AG10803 (cell line): ENCODE measurements around the gene ZNF891.

Source experiments
- DNase-seq: peaks from one replicate; pipeline ENCODE4 v3.0.0; 2010; ENCODE audit warnings: low read depth
- H3K4me3 ChIP-seq: 2 replicates; pipeline ENCODE4 v1.5.1; 2011; ENCODE audit warnings: mild to moderate bottlenecking, low read length, control low read depth
- TF ChIP-seq, protein P1 (sequence below): conservative IDR thresholded peaks from 2 replicates; pipeline ENCODE4 v1.5.1; 2011; ENCODE audit warnings: mild to moderate bottlenecking, low read length, control low read depth, inconsistent platforms

Gene ZNF891

DNA sequence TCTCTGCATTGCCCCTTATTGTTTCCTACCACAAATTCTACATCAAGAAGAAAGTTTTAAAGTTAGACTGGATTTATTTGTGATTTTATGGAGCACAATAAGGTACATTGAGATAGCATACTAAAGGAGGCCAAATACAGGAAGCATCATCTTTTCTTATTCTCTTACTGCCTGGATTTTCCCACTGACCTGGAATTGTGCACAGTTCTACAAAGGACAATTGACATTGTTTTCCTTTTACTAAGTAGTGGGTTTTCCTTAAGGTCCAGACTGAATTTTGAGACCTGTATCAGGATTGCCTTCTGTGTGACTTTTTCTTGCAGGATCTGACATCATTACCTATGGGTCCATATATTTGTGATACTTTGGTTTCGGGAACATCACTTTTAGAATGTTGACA lies 68.1 kb downstream of the ZNF891 start:
- DNase-seq: no peak
- H3K4me3 ChIP-seq: no peak overlapping the region

DNA sequence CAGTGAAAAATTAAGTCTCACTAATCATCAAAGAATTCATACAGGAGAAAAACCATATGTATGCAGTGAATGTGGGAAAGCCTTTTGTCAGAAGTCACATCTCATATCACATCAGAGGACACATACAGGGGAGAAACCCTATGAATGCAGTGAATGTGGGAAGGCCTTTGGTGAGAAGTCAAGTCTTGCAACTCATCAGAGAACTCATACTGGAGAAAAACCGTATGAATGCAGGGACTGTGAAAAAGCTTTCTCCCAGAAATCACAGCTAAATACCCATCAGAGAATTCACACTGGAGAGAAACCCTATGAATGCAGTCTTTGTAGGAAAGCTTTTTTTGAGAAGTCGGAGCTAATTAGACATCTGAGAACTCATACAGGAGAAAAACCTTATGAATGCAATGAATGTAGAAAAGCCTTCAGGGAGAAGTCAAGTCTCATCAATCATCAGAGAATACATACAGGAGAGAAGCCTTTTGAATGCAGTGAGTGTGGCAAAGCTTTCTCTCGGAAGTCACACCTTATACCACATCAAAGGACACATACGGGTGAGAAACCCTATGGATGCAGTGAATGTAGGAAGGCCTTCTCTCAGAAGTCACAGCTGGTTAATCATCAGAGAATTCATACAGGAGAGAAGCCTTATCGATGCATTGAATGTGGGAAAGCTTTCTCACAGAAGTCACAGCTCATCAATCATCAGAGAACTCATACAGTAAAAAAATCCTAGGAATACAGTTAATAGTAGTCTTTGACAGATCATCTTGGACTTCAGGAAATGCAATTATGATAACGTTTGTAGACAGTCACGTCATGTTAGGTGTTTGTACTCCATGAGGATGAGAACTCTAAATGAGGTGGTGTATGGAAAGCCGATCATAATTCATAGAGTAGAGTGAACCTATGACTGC lies 71.6 kb downstream of the ZNF891 start:
- no peak for DNase-seq
- no peak overlapping the region for H3K4me3 ChIP-seq
- TF ChIP-seq, protein P1, sequence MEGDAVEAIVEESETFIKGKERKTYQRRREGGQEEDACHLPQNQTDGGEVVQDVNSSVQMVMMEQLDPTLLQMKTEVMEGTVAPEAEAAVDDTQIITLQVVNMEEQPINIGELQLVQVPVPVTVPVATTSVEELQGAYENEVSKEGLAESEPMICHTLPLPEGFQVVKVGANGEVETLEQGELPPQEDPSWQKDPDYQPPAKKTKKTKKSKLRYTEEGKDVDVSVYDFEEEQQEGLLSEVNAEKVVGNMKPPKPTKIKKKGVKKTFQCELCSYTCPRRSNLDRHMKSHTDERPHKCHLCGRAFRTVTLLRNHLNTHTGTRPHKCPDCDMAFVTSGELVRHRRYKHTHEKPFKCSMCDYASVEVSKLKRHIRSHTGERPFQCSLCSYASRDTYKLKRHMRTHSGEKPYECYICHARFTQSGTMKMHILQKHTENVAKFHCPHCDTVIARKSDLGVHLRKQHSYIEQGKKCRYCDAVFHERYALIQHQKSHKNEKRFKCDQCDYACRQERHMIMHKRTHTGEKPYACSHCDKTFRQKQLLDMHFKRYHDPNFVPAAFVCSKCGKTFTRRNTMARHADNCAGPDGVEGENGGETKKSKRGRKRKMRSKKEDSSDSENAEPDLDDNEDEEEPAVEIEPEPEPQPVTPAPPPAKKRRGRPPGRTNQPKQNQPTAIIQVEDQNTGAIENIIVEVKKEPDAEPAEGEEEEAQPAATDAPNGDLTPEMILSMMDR: no peak

More for the DNA sequence above, 68.1 kb downstream of the ZNF891 start:
- TF ChIP-seq, protein P1: no peak

DNA sequence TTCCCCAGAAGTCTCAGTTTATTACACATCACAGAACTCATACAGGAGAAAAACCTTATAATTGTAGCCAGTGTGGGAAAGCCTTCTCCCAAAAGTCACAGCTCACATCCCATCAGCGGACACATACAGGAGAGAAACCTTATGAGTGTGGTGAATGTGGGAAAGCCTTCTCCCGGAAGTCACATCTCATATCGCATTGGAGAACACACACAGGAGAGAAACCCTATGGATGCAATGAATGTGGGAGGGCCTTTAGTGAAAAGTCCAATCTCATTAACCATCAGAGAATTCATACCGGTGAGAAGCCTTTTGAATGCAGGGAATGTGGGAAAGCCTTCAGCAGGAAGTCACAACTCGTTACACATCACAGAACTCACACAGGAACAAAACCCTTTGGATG lies 72.6 kb downstream of the ZNF891 start:
- no peak overlapping the region for H3K4me3 ChIP-seq
- TF ChIP-seq, protein P1: no peak
- no peak for DNase-seq
